ENCODE measurements around the gene ACER1.

DNA sequence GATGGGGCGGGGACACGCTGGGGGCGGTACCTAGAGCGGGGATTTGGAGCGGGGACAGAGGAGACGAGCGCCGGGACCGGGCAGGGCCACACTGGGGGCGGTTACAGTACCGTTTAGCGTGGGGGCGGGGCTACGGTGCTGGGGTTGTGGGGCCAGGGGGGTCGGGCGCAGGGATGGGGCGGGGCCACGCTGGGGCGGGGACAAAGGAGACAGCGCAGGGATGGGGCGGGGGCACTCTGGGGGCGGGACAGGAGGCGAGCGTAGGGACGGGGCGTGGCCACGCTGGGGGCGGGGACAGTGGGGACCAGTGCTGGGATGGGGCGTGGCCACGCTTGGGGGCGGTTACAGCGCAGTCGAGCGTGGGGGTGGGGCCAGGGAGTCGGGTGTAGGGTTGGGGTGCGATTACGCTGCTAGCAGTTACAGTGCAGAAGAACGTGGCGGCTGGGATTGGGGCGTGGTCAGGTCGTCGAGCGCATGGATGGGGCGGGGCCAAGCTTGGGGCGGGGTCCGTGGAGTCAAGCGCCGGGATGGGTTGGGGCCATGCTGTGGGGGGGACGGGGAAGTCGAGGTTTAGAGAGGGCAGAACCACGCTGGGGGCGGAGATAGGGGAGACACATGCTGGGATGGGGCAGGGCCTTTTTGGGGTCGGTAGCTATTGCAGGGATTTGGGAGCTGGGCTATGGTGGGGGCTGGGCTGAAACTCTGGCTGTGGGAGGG is 39.8 kb upstream of the ACER1 start:
- TF ChIP-seq CTCF (IDR thresholded peaks at IDR 0.05) (no peak), POLR2A (IDR thresholded peaks at IDR 0.05) (no peak)
